ENCODE measurements around the gene KCNF1.

KCNF1 gene

DNA sequence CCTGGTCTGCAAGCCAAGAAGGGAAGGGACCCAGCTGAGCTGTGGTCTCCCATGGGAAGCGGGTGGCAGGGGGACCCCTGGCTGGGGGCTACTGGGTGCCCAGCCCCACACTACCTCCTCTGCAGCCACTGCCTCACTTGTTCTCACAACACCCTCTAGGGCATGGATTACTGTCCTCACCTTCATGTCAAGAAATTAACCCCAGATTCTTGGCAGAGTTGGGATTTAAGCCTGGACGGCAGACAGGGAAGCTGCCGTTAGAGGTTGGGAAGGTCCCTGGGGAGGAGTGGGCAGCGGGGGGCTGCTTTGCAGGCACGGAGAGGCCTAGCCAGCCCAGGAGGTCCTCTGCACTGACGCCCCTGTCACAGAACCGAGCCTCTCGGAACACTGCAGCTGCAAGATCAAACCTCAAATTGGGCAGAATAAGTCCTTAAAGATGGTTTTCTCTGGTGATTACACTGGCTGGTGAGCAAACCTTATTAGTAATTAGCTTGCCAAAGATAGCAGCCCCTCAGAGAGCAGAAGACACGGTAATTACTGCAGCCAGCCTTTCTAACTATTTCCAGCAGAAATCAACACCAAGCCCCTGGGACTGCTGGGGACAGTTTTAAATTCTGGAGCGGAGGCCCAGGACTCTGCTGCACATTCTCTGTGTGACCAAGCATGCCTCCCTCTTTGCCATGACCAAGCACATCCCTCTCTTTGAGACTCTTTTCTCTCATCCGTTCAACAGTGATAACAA lies 35.9 kb downstream of the KCNF1 start:
- H3K9ac ChIP-seq (ENCODE audit: low read depth, low read length): no peak overlapping the region
- no peak overlapping the region for H2AFZ ChIP-seq (ENCODE audit: low read depth, low read length)
- DNase-seq (no peak), ATAC-seq (ENCODE audit: insufficient read depth, low read depth) (no peak)
- H3K27me3 ChIP-seq (ENCODE audit: insufficient read depth, low read length, poor library complexity): no peaks in the 10 kb centered on the region
- no peak overlapping the region for H3K4me3 ChIP-seq (ENCODE audit: low read depth in 1 of 2, low read length in 2 of 2)
- peaks cover 6% of the 10 kb centered on the region for H3K9me3 ChIP-seq (ENCODE audit: insufficient read depth, low read length, severe bottlenecking)
- H4K20me1 ChIP-seq (ENCODE audit: insufficient read depth, low read length): no peaks in the 10 kb centered on the region
- no peaks in the 10 kb centered on the region for H3K36me3 ChIP-seq (ENCODE audit: insufficient read depth, low read length)
- H3K4me2 ChIP-seq (ENCODE audit: insufficient read depth, low read length): no peak overlapping the region
- H3K27ac ChIP-seq (ENCODE audit: low read length): no peak overlapping the region
- TF ChIP-seq EZH2 (IDR thresholded peaks at IDR 0.05; ENCODE audit: borderline replicate concordance, low read depth, low read length, severe bottlenecking): no peak
- TF ChIP-seq, protein P1, sequence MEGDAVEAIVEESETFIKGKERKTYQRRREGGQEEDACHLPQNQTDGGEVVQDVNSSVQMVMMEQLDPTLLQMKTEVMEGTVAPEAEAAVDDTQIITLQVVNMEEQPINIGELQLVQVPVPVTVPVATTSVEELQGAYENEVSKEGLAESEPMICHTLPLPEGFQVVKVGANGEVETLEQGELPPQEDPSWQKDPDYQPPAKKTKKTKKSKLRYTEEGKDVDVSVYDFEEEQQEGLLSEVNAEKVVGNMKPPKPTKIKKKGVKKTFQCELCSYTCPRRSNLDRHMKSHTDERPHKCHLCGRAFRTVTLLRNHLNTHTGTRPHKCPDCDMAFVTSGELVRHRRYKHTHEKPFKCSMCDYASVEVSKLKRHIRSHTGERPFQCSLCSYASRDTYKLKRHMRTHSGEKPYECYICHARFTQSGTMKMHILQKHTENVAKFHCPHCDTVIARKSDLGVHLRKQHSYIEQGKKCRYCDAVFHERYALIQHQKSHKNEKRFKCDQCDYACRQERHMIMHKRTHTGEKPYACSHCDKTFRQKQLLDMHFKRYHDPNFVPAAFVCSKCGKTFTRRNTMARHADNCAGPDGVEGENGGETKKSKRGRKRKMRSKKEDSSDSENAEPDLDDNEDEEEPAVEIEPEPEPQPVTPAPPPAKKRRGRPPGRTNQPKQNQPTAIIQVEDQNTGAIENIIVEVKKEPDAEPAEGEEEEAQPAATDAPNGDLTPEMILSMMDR (IDR thresholded peaks at IDR 0.05; ENCODE audit: borderline replicate concordance, extremely low read depth, low read length, poor library complexity, severe bottlenecking): no peak
- H3K4me1 ChIP-seq (ENCODE audit: insufficient read depth, low read length): no peaks in the 10 kb centered on the region
- no peaks in the 10 kb centered on the region for H3K79me2 ChIP-seq (ENCODE audit: insufficient read depth, low read length)

DNA sequence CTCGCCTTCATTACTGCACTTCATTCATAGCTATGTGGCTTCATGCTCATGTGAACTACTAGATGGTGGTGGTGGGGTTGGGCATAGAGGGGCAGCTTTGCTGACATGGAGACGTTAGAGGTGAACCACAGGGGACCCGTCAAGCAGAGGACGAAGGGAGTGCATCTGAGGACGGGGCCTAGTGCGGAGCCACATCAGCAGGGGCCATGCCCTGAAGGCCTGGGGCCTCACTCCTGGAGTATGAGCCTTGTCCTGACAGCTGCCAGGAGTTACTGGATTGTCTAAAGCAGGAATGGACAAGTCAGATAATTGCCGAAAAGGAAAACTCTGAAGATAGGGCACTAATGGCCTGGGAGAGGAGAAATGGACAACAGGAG lies 36.4 kb downstream of the KCNF1 start:
- no peaks in the 10 kb centered on the region for H3K79me2 ChIP-seq (ENCODE audit: insufficient read depth, low read length)
- H3K9ac ChIP-seq (ENCODE audit: low read depth, low read length): no peak overlapping the region
- no peak overlapping the region for H2AFZ ChIP-seq (ENCODE audit: low read depth, low read length)
- H3K4me3 ChIP-seq (ENCODE audit: low read depth in 1 of 2, low read length in 2 of 2): no peak overlapping the region
- no peak overlapping the region for H3K4me2 ChIP-seq (ENCODE audit: insufficient read depth, low read length)
- no peaks in the 10 kb centered on the region for H3K4me1 ChIP-seq (ENCODE audit: insufficient read depth, low read length)
- H3K27me3 ChIP-seq (ENCODE audit: insufficient read depth, low read length, poor library complexity): no peaks in the 10 kb centered on the region
- no peaks in the 10 kb centered on the region for H3K36me3 ChIP-seq (ENCODE audit: insufficient read depth, low read length)
- TF ChIP-seq, protein P1 (IDR thresholded peaks at IDR 0.05; ENCODE audit: borderline replicate concordance, extremely low read depth, low read length, poor library complexity, severe bottlenecking): no peak
- TF ChIP-seq EZH2 (IDR thresholded peaks at IDR 0.05; ENCODE audit: borderline replicate concordance, low read depth, low read length, severe bottlenecking): no peak
- ATAC-seq (ENCODE audit: insufficient read depth, low read depth): no peak
- DNase-seq: no peak
- H3K9me3 ChIP-seq (ENCODE audit: insufficient read depth, low read length, severe bottlenecking): peaks cover 10% of the 10 kb centered on the region
- H3K27ac ChIP-seq (ENCODE audit: low read length): no peak overlapping the region
- H4K20me1 ChIP-seq (ENCODE audit: insufficient read depth, low read length): no peaks in the 10 kb centered on the region

DNA sequence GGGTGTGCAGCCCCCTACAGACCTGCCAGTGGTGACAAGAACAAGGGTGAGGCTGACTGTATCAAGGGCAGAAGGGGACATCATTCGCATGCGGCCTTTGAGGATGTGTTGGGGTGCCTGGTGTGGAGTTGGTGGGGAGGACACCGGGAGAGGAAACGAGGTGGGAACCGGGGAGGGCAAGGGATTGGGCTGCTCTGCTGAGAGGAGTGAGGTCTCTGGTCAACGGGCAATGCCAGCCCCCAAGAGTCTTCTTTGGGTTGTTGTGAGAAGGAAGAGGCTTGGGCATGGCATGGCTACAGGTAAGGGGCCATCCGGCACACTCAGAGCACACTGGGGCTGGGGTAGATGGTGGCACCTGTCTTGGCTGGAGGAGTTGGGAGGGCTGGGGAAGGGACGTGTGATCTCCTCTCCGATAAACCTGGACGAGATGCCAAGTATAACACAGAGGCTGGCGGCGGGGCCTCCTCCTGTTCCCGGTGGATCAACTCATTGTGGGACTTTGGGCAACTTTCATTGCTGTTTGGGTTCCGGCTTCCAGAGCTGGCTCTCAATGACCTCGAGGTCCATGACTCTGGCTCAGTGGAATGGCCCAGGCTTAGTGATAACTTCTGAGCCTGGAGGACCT lies 37.0 kb downstream of the KCNF1 start:
- H3K27ac ChIP-seq (ENCODE audit: low read length): no peak overlapping the region
- no peaks in the 10 kb centered on the region for H3K4me1 ChIP-seq (ENCODE audit: insufficient read depth, low read length)
- H3K79me2 ChIP-seq (ENCODE audit: insufficient read depth, low read length): no peaks in the 10 kb centered on the region
- no peak overlapping the region for H3K9ac ChIP-seq (ENCODE audit: low read depth, low read length)
- ATAC-seq (ENCODE audit: insufficient read depth, low read depth) (no peak), DNase-seq (no peak)
- H3K36me3 ChIP-seq (ENCODE audit: insufficient read depth, low read length): no peaks in the 10 kb centered on the region
- peaks cover 15% of the 10 kb centered on the region for H3K9me3 ChIP-seq (ENCODE audit: insufficient read depth, low read length, severe bottlenecking)
- H3K4me2 ChIP-seq (ENCODE audit: insufficient read depth, low read length): no peak overlapping the region
- no peaks in the 10 kb centered on the region for H4K20me1 ChIP-seq (ENCODE audit: insufficient read depth, low read length)
- no peak overlapping the region for H2AFZ ChIP-seq (ENCODE audit: low read depth, low read length)
- no peak overlapping the region for H3K4me3 ChIP-seq (ENCODE audit: low read depth in 1 of 2, low read length in 2 of 2)
- TF ChIP-seq, protein P1 (IDR thresholded peaks at IDR 0.05; ENCODE audit: borderline replicate concordance, extremely low read depth, low read length, poor library complexity, severe bottlenecking): no peak
- no peak for TF ChIP-seq EZH2 (IDR thresholded peaks at IDR 0.05; ENCODE audit: borderline replicate concordance, low read depth, low read length, severe bottlenecking)
- H3K27me3 ChIP-seq (ENCODE audit: insufficient read depth, low read length, poor library complexity): no peaks in the 10 kb centered on the region

All from DND-41 (cell line).